Thyroid gland (tissue), 4 donors: Measurements from ENCODE around the gene PRPF6. TPM values are rescaled to one million over a fixed set of nuclear protein-coding genes. Genes with fewer than 3 reads are reported as not detected.

Experiments
- DNase-seq, 2 donors: peaks; one replicate each; pipeline ENCODE4 v3.0.0-alpha.2; 2019
- H3K27ac ChIP-seq, 3 donors: fragments of 200-600 bp; sonication (generic); 1 replicate in 2 of 3; 2 replicates in 1 of 3; pipeline ENCODE4 v1.5.1; 2016 to 2019; ENCODE audit warnings: mild to moderate bottlenecking in 1 of 3, moderate library complexity in 1 of 3
- H3K27me3 ChIP-seq: fragments of 200-600 bp; sonication (generic); one replicate; pipeline ENCODE4 v1.5.1; 2019
- H3K36me3 ChIP-seq, 2 donors: fragments of 200-600 bp; sonication (generic); one replicate each; pipeline ENCODE4 v1.5.1; 2016 to 2019
- H3K4me1 ChIP-seq, 2 donors: fragments of 200-600 bp; sonication (generic); one replicate each; pipeline ENCODE4 v1.5.1; 2017 to 2019
- H3K4me3 ChIP-seq, 3 donors: fragments of 200-600 bp; sonication (generic); replicated peaks in 1 of 3; 1 replicate in 2 of 3; 2 replicates in 1 of 3; pipeline ENCODE4 v1.5.1; 2016; ENCODE audit warnings: mild to moderate bottlenecking in 1 of 3
- H3K9me3 ChIP-seq: fragments of 200-600 bp; sonication (generic); one replicate; pipeline ENCODE4 v1.5.1; 2017
- POLR2A ChIP-seq, 2 donors: fragments of 450-650 bp; IDR thresholded peaks; one replicate each; pipeline ENCODE4 v1.6.1; 2017; ENCODE audit warnings: antibody characterized with exemption in 2 of 2, mild to moderate bottlenecking in 2 of 2, moderate library complexity in 1 of 2
- WGBS, 2 donors: methylation state at CpG; one replicate each; pipeline ENCODE4 v1.1.5; 2017; 5-methylcytosine and 5-hydroxymethylcytosine counted together
- intact Hi-C: fragments of 100-400 bp; cut with DNase I; formaldehyde crosslinking; loops from one replicate; pipeline ENCODE4 v1.15.1; 2023
- total RNA-seq, 4 donors: library from RNA; depleted of rRNA; stranded (reverse); fragments of >200 nt; gene quantifications; one replicate each; pipeline ENCODE4 v1.2.3, GENCODE V29; 2016
- TF ChIP-seq, protein P1 (sequence below), 6 experiments: fragments of 200-600 bp in 3 of 6; fragments of 450-650 bp in 3 of 6; sonication (generic) in 3 of 6; IDR thresholded peaks; one replicate each; pipeline ENCODE4 v1.5.1; 2016 to 2019; ENCODE audit warnings: antibody characterized with exemption in 6 of 6, mild to moderate bottlenecking in 2 of 6, inconsistent platforms in 1 of 6, moderate library complexity in 1 of 6

The PRPF6 gene
- total RNA-seq, 4 donors from 2014 or later, result 62.8 to 76.2 (median 70.1) TPM

DNA sequence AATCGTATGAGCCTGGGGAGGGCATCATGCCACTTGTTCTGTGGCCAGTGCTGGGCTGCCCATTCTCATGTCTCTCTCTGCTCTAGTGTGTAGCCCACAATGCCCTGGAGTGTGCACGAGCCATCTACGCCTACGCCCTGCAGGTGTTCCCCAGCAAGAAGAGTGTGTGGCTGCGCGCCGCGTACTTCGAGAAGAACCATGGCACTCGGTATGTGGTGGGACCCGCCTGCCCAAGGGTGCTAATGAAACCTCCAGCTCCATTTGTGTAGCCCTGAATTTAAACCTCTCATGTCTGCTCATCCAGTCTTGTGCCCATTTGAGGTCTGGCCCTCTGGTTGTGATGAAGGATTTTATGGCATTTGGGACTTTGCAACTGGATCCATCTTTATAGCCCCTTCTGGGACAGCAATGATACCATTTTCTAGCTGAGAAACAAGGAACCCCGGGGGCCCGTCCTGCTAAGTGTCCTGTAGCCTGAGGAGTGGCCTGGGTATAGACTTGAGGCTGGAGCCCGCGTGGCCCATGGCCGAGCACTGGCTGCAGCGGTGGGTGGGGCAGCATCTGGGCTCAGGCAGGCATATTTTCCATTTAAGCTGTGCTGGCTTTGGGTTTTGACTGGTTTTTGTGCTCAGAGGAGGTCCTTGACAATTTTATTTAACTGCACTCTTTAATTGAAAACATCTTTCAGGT, 41.9 kb downstream of the PRPF6 start:
- no peaks in the 10 kb centered on the region for H3K4me1 ChIP-seq
- TF ChIP-seq POLR2A (IDR thresholded peaks at IDR 0.05), result no peak
- TF ChIP-seq, protein P1, sequence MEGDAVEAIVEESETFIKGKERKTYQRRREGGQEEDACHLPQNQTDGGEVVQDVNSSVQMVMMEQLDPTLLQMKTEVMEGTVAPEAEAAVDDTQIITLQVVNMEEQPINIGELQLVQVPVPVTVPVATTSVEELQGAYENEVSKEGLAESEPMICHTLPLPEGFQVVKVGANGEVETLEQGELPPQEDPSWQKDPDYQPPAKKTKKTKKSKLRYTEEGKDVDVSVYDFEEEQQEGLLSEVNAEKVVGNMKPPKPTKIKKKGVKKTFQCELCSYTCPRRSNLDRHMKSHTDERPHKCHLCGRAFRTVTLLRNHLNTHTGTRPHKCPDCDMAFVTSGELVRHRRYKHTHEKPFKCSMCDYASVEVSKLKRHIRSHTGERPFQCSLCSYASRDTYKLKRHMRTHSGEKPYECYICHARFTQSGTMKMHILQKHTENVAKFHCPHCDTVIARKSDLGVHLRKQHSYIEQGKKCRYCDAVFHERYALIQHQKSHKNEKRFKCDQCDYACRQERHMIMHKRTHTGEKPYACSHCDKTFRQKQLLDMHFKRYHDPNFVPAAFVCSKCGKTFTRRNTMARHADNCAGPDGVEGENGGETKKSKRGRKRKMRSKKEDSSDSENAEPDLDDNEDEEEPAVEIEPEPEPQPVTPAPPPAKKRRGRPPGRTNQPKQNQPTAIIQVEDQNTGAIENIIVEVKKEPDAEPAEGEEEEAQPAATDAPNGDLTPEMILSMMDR (IDR thresholded peaks at IDR 0.05), result no peak
- peaks cover 80 to 81% of the 10 kb centered on the region in 2 donors for H3K36me3 ChIP-seq
- intact Hi-C loops, result no loop called here
- no peak overlapping the region for H3K4me3 ChIP-seq
- H3K9me3 ChIP-seq, result no peaks in the 10 kb centered on the region
- DNase-seq, result no peak
- 97 to 100% methylated on average over 17 of the region's 17 CpGs for WGBS, 2 donors
- H3K27me3 ChIP-seq, result no peaks in the 10 kb centered on the region
- H3K27ac ChIP-seq, result no peak overlapping the region

DNA sequence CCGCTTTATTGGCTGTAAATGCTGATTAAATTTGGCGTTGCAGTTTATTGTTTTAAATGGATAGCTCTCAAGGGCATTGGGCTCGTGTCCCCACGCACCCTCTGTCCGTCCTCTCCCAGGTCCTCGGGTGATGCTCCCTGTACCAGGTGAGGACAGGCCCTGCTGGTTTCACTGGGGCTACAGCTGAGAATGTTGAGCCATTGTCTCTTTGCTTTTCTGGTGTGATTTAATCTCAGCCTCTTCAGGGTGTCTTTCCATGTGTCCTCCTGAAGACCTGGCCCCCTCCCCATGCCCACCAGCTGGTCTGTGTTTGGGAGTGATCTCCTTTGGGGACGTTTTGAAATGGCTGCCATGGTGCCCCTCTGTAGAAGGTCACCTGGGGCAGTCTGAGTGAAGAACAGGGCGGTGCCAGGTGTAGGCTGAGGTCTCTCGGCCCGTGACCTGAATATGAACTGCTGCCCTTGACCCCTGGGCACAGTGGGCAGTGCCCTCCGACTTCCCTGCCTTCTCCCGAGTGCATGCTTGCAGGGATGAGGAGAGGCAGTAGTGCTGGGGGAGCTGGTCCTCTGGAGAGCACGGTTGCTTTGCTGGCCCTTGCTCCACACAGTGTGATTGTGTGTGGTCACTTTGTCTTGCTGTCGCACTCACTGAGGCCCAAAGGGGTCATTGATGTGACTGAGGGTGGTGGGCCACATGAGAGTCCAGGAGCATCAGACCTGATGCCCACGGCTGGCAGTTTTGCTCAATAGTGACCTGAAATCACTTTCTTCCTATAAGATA, 42.6 kb downstream of the PRPF6 start:
- WGBS, 2 donors, result 88 to 96% methylated on average over 10 of the region's 15 CpGs
- intact Hi-C loops, result no loop called here
- no peak overlapping the region for H3K27ac ChIP-seq
- no peaks in the 10 kb centered on the region for H3K27me3 ChIP-seq
- no peaks in the 10 kb centered on the region for H3K4me1 ChIP-seq
- TF ChIP-seq, protein P1 (IDR thresholded peaks at IDR 0.05), result no peak
- no peak for TF ChIP-seq POLR2A (IDR thresholded peaks at IDR 0.05)
- peaks cover 80 to 82% of the 10 kb centered on the region in 2 donors for H3K36me3 ChIP-seq
- H3K4me3 ChIP-seq, result no peak overlapping the region
- H3K9me3 ChIP-seq, result no peaks in the 10 kb centered on the region
- no peak for DNase-seq

DNA sequence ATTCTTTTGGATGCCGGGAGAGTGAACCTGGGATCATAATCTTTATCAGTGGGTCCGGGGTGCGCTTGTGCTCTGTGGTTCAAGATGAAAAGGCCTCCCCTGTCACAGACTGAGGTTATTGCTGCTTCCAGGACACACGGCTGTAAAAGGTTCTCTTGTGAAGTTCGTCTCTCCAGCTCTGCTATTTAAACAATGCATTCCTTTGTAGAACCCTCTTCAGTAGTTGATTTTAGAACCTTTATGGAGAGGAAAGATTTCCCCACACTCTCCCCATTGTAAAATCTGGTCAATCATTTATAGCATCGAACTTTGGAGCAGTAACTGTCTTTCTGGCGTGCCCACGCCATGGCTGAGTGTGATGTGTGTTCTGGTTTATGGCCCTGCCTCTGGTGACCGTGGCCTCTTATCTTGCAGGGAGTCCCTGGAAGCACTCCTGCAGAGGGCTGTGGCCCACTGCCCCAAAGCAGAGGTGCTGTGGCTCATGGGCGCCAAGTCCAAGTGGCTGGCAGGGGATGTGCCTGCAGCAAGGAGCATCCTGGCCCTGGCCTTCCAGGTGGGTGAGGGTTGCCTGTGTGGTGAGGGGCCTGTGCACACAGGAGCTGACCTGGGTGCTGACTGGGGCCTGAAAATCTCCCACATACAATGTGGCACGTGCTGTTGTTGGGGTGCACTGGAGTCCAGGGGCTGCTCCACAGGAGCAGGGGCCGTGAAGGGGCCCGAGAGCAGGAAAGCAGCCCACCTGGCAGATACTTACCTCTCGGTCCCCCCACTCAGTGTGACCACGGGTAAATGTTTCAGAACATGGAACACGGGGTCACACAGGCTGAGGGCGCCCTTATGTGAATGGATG, 43.4 kb downstream of the PRPF6 start:
- Histone ChIP-seq H3K4me3 (no peak overlapping the region), H3K27ac (no peak overlapping the region), H3K27me3 (no peaks in the 10 kb centered on the region), H3K4me1 (no peaks in the 10 kb centered on the region), H3K36me3 (peaks cover 80 to 82% of the 10 kb centered on the region in 2 donors), H3K9me3 (no peaks in the 10 kb centered on the region)
- no peak for TF ChIP-seq POLR2A (IDR thresholded peaks at IDR 0.05)
- TF ChIP-seq, protein P1 (IDR thresholded peaks at IDR 0.05), result no peak
- DNase-seq, result no peak
- intact Hi-C loops, result no loop called here
- 83 to 85% methylated on average over 11 to 15 of the region's 17 CpGs for WGBS, 2 donors

DNA sequence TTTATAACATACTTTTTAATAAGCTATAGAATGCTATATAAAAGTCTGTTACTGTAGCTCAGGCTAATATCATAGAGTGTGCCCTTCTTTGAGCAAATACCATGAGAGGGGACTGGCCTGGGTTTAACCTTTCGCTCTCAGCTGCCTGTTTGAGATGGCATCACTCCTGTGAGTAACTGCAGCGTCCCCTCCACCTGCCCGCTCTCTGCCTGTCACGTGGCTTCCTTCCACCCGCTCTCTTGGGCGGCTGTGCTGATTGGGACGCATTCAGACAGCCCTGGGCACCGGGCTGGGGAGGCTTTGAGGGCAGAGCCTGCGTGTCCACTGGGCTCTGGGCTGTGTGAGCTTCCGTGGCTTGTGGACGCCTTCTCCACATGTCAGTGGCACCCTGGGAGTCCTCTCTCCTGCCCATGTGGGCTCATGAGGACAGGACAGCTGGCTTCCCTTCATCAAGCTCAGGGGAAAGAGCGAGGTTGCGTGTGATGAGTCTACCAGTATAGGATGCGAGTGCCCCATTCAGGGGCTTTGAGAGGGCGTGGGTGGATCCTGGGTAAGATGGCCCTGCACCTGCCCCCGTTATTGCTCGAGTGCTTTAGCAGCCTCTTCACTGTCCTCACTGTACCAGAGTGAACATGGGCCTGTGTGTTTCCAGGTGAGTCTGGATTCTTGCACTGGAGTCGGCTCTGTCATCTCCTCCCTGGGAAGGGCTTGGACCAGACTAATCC, 44.3 kb downstream of the PRPF6 start:
- intact Hi-C loops, result no loop called here
- 92 to 95% methylated on average over 18 of the region's 18 CpGs for WGBS, 2 donors
- no peak overlapping the region for H3K27ac ChIP-seq
- no peaks in the 10 kb centered on the region for H3K27me3 ChIP-seq
- H3K4me1 ChIP-seq, result no peaks in the 10 kb centered on the region
- no peak for DNase-seq
- H3K36me3 ChIP-seq, result peaks cover 82 to 84% of the 10 kb centered on the region in 2 donors
- H3K9me3 ChIP-seq, result no peaks in the 10 kb centered on the region
- no peak overlapping the region for H3K4me3 ChIP-seq
- TF ChIP-seq POLR2A (IDR thresholded peaks at IDR 0.05), result no peak
- TF ChIP-seq, protein P1 (IDR thresholded peaks at IDR 0.05), result no peak
